BLaER1 (cell line): Measurements from ENCODE around the gene REC8.

Source experiments
- H3K27ac ChIP-seq: shearing (Covaris generic); formaldehyde crosslinking; 2 replicates; pipeline ENCODE4 v1.8.1; 2022
- H3K27me3 ChIP-seq: shearing (Covaris generic); formaldehyde crosslinking; 2 replicates; pipeline ENCODE4 v1.8.1; 2022
- H3K36me3 ChIP-seq: shearing (Covaris generic); formaldehyde crosslinking; 2 replicates; pipeline ENCODE4 v1.8.1; 2022
- H3K4me1 ChIP-seq: shearing (Covaris generic); formaldehyde crosslinking; 2 replicates; pipeline ENCODE4 v1.8.1; 2022
- H3K4me2 ChIP-seq: shearing (Covaris generic); formaldehyde crosslinking; 2 replicates; pipeline ENCODE4 v1.8.1; 2022
- H3K4me3 ChIP-seq: shearing (Covaris generic); formaldehyde crosslinking; 2 replicates; pipeline ENCODE4 v1.8.1; 2022
- H3K9ac ChIP-seq: shearing (Covaris generic); formaldehyde crosslinking; 2 replicates; pipeline ENCODE4 v1.8.1; 2022
- H3K9me3 ChIP-seq: shearing (Covaris generic); formaldehyde crosslinking; 2 replicates; pipeline ENCODE4 v1.8.1; 2022
- H4K20me1 ChIP-seq: shearing (Covaris generic); formaldehyde crosslinking; 2 replicates; pipeline ENCODE4 v1.8.1; 2022
- Cebpa-rat ChIP-seq: shearing (Covaris generic); IDR thresholded peaks from 2 replicates; pipeline ENCODE4 v1.8.1; 2022

The REC8 gene

GRCh38 chr14:24137529-24138395 lies 34.1 kb upstream of the REC8 start:
- TF ChIP-seq Cebpa-rat: no peak
- peaks cover 47% of the 10 kb centered on the region for H4K20me1 ChIP-seq
- peaks cover 59% of the 10 kb centered on the region for H3K4me1 ChIP-seq
- peaks cover 30% of the 10 kb centered on the region for H3K36me3 ChIP-seq
- H3K4me2 ChIP-seq: peak overlapping the region; percentile 96
- peak overlapping the region; percentile 100 for H3K4me3 ChIP-seq
- peak overlapping the region; percentile 96; the same call in 1 of the 2 replicates for H3K9ac ChIP-seq
- H3K27ac ChIP-seq: no peak overlapping the region
- H3K27me3 ChIP-seq: no peaks in the 10 kb centered on the region
- H3K9me3 ChIP-seq: no peaks in the 10 kb centered on the region

DNA sequence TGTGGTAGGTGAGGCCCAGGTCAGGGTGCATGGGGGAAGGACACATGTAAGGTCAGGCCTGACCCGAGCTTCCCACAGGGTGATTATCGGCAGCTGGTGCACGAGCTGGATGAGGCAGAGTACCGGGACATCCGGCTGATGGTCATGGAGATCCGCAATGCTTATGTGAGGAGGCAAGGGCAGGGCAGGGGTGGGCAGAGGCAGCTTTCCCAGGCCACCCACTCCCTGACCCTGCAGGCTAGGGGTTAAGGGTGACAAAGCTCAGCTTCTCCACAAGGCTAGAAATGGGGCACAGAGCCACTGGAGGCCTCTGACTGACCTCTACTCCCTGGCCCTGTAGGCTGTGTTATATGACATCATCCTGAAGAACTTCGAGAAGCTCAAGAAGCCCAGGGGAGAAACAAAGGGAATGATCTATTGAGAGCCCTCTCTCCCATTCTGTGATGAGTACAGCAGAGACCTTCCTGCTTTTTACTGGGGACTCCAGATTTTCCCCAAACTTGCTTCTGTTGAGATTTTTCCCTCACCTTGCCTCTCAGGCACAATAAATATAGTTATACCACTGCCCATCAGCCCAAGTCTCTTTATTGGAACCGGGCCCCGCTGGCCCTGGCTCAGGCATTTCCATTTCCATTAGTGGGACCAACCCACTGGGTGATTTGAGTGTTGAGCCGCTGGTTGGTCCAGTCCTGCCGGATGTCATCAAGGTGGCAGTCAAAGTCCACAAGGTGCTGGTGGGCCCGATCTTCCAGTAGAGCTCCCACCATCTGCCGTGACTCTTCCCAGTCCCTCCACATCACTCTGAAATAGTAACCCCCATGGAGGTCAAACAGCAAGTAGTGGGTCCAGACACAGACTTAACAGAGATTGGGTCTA lies 33.2 kb upstream of the REC8 start:
- Histone ChIP-seq H3K9me3 (no peaks in the 10 kb centered on the region), H3K4me2 (peak overlapping the region; percentile 96), H3K27ac (no peak overlapping the region), H3K4me1 (peaks cover 68% of the 10 kb centered on the region), H3K27me3 (no peaks in the 10 kb centered on the region), H3K36me3 (peaks cover 39% of the 10 kb centered on the region), H3K9ac (no peak overlapping the region), H4K20me1 (peaks cover 47% of the 10 kb centered on the region), H3K4me3 (no peak overlapping the region)
- no peak for TF ChIP-seq Cebpa-rat

DNA sequence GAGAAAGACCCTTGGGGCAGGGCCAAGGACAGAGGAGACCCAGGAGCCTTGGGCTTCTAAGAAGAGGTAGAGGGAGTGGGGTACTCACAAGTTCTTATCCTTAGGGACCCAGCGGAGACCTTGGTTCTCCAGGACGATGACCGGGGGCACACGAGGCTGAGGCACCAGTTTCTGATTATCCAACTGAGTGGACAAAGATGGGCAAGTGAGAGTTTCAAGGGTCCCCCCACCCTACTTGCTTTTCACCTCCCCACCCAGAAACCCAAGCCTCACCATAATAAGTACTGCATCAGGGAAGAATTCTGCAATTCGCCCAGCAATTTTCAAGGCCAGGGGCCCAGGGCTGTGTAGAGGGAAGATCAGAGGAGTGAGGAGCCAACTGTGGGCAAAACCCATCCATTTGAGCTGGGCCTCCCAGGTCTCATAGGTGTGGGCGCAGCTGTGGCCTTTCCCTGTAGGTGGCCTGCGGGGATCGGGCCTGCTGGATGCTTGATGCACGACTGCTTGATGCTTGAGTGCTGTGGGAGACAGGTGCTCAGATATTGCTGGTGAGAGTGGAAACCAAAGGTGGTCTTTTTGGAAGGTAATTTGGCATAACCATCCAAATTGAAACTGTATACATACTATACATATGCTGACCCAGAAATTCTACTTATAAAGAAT lies 32.5 kb upstream of the REC8 start:
- Histone ChIP-seq H3K27ac (no peak overlapping the region), H3K4me1 (peaks cover 75% of the 10 kb centered on the region), H3K36me3 (peaks cover 47% of the 10 kb centered on the region), H3K9ac (no peak overlapping the region), H3K4me3 (peak overlapping the region; percentile 89), H3K9me3 (no peaks in the 10 kb centered on the region), H3K4me2 (peak overlapping the region; percentile 96), H4K20me1 (peaks cover 47% of the 10 kb centered on the region), H3K27me3 (no peaks in the 10 kb centered on the region)
- no peak for TF ChIP-seq Cebpa-rat

DNA sequence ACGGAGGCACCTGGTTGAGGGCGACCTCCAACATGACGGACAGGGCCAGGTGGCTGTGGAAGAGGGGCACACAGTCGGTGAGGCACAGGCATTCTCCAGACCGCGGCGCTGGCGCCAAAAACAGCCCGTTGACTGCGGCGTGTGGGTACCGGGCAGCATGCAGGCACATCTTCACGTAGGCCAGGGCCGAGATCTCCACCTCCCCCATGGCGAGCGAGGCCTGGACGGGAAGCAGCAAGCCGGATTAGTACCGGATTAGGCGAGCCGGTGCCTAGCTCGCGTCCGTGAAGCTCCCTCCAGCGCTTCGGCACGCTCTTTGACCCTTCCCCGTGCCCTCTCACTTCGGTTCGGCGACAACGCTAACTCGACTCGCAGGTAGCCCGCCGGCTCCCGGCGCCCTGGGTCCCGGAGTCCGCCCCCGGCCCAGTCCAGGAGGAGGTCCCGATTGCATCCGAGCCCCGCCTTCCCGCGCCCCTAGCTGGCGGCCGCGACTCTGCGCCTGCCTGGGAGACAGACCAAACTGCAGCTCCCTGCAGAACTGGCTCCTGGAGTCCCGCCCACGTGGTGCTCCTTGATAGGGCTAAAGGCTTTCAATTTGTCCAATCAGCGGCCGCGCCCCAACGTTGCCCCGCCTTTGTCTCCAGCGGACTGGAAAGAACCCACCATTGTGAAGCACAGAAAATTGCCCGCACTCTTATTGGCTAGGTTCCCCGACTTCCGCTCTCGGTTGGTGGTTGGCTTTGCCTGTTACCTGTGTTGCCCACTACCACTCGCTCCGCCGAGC lies 30.6 kb upstream of the REC8 start, which contains the start of gene EMC9:
Gene EMC9, minus strand, starts transcription at position 495 of the 784 bp plus-strand sequence. Its CDS starts 287 bp downstream, at position 208.
- H3K9ac ChIP-seq: peak within 1 kb of the TSS; percentile 87
- peak within 1 kb of the TSS; percentile 90 for H3K27ac ChIP-seq
- H3K4me3 ChIP-seq: peak within 1 kb of the TSS; percentile 89
- H3K9me3 ChIP-seq: no peaks in the 10 kb centered on the region
- peak within 1 kb of the TSS; percentile 96 for H3K4me2 ChIP-seq
- no peaks in the 10 kb centered on the region for H3K27me3 ChIP-seq
- peaks cover 46% of the 10 kb centered on the region for H4K20me1 ChIP-seq
- no peak for TF ChIP-seq Cebpa-rat
- H3K4me1 ChIP-seq: peaks cover 82% of the 10 kb centered on the region
- H3K36me3 ChIP-seq: peaks cover 55% of the 10 kb centered on the region

DNA sequence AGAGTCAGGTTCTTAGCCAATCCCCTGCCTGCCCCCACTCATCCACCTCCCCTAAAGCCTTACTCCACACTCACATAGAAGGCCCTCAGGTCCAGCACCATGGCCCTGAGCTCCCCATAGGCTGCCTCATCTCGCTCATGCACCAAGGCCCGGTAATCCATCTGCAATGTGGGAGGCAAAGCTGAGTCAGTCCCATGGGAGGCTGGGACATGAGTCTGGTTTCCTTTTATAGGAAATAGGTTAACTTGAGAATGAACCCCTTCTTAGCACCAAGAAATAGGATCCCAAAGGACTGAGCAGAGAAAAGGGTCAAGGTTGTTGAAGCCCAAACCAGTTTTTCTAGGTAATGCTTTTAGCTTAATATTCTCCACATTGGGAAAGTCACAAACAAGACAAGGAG lies 28.4 kb upstream of the REC8 start:
- Histone ChIP-seq H3K4me1 (peaks cover 70% of the 10 kb centered on the region), H3K36me3 (peaks cover 41% of the 10 kb centered on the region), H3K9ac (peak overlapping the region; percentile 30; the same call in 1 of the 2 replicates), H3K4me3 (no peak overlapping the region), H3K27ac (no peak overlapping the region), H3K9me3 (no peaks in the 10 kb centered on the region), H3K27me3 (no peaks in the 10 kb centered on the region), H3K4me2 (peak overlapping the region; percentile 59), H4K20me1 (peaks cover 35% of the 10 kb centered on the region)
- TF ChIP-seq Cebpa-rat: no peak

DNA sequence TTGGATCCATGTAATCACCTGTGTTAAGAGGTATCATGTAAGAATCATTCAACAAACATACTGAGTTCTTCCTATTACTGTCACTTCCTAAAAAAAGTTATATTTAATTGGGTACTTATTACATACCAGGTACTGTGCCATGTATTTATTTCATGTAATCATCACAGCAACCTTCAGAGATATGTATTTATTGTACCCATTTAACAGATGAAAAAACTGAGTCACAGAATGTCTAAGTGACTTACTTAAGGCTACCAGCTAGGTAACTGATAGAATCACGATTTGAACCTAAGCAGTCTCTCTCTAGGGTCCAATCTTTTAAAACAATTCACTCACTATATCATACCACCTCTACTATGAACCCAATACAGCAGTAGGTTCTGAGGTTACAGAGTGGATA lies 27.4 kb upstream of the REC8 start:
- H3K4me3 ChIP-seq: no peak overlapping the region
- no peaks in the 10 kb centered on the region for H3K9me3 ChIP-seq
- H4K20me1 ChIP-seq: peaks cover 34% of the 10 kb centered on the region
- no peak overlapping the region for H3K27ac ChIP-seq
- no peak overlapping the region for H3K9ac ChIP-seq
- TF ChIP-seq Cebpa-rat: no peak
- H3K4me1 ChIP-seq: peaks cover 65% of the 10 kb centered on the region
- peaks cover 41% of the 10 kb centered on the region for H3K36me3 ChIP-seq
- no peaks in the 10 kb centered on the region for H3K27me3 ChIP-seq
- H3K4me2 ChIP-seq: peak overlapping the region; percentile 92

DNA sequence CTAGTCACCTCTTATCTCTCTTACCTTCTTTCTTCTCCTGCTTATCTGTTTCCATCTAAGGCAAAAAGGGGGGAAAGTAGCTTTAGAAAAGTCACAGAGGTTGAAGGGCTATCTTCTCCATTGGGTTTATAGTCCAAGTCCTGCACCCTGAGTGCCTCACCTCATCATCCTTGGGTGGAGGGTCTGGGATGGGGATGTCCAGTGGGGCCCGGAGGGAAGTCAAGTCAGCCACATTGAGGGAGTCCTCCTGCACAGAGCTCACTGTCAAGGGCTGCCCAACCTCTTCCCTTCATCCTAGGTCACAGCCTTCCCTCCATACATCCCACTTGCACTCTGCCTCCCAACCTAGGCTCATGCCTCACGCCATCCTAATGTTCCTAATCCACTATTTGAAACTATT lies 26.7 kb upstream of the REC8 start:
- Histone ChIP-seq H3K4me2 (peak overlapping the region; percentile 92), H3K9ac (peak overlapping the region; percentile 90; the same call in 1 of the 2 replicates), H3K27ac (no peak overlapping the region), H3K9me3 (no peaks in the 10 kb centered on the region), H3K27me3 (no peaks in the 10 kb centered on the region), H3K36me3 (peaks cover 45% of the 10 kb centered on the region), H3K4me1 (peaks cover 58% of the 10 kb centered on the region), H4K20me1 (peaks cover 26% of the 10 kb centered on the region), H3K4me3 (peak overlapping the region; percentile 100)
- no peak for TF ChIP-seq Cebpa-rat

- H3K4me3 ChIP-seq: peak overlapping the region; percentile 100
- no peak for TF ChIP-seq Cebpa-rat
- H3K9ac ChIP-seq: peak overlapping the region; percentile 90
- H3K9me3 ChIP-seq: no peaks in the 10 kb centered on the region
- H3K27me3 ChIP-seq: no peaks in the 10 kb centered on the region
- peaks cover 54% of the 10 kb centered on the region for H3K4me1 ChIP-seq
- H3K36me3 ChIP-seq: peaks cover 52% of the 10 kb centered on the region
- peak overlapping the region; percentile 88 for H3K27ac ChIP-seq
- H4K20me1 ChIP-seq: peaks cover 20% of the 10 kb centered on the region
- H3K4me2 ChIP-seq: peak overlapping the region; percentile 92
Observed at GRCh38 chr14:24145690-24146452, 26.0 kb upstream of the REC8 start.
